Fibroblast of skin of back (primary cell): ENCODE data around the gene GSAP.
A peak's percentile ranks its signal among the peaks of the same experiment; 100 is the strongest.

Experiments
- DNase-seq: peaks from one replicate; pipeline ENCODE4 v3.0.0-alpha.2; 2013

Gene GSAP

GRCh38 chr7:77434570-77435275 is 18.6 kb upstream of the GSAP start:
- peak; percentile 60 for DNase-seq

GRCh38 chr7:77433901-77434300 is 17.8 kb upstream of the GSAP start:
- no peak for DNase-seq

DNA sequence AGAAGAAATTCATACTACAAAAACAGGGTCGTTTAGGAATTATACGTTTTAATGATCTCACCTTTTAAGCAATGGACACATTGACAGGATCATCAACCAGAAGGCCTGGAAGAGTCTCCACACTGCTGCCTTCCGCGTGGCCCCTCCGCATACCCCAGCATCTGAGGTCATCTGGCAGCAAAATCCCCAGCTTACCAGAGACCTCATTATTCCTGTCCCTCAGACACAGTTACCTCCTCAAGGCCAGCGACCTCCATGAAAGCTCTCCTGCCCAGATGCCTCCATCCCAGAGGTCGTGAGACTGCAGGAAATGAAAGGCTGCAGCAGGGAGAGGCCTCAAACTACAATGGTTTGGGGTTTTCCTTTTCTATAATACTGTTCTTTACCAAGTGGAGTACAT is 14.8 kb upstream of the GSAP start:
- no peak for DNase-seq

DNA sequence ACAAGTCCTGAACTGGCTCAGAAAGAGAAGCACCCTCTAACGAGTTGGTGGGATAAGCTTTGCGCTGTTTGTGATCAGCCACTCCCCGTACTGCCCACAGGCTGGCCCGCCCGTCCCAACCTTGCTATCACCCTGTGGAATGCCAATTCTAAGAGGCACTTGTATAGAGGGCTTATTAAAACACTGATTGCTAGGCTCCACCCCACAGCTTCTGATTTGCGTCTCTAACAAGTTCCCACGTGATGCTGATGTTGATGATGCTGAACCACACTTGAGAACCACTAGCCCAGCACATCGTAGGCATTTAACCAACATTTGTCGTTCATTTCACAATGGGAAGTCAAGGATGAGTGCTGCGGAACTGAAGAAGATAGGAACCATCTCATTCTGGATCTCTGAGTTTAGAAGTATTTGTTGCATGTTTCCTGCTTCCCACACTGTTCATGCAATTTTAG is 12.7 kb upstream of the GSAP start:
- no peak for DNase-seq

GRCh38 chr7:77427996-77428603 is 12.0 kb upstream of the GSAP start:
- DNase-seq: peak; percentile 75

DNA sequence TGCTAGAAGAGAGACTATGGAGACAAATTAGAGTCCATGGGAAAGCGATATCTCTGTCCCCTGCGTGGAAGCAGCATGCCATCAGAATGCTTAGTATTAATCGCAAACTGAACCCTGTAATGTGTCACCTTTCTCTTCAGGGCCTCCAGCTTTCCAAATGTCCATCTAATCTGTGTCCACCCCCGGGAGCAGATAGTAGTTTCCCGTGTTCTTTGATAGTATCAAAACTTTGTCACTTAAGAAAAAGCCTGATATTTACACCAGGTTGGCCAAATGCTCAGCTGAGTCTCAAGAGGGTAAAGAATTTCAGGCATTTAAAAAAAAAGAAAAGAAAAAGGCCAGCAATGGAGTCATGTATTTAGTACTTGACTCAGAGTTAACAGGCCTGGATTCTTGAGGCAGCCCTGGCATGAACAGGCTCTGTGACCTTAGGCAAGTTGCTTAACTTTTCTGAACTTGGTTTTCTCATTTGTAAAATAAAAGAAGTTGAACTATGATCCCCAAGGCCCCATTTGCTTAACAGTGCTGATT is 10.4 kb upstream of the GSAP start:
- DNase-seq: peak; percentile 67

GRCh38 chr7:77426052-77426404 is 9.9 kb upstream of the GSAP start:
- DNase-seq: no peak

DNA sequence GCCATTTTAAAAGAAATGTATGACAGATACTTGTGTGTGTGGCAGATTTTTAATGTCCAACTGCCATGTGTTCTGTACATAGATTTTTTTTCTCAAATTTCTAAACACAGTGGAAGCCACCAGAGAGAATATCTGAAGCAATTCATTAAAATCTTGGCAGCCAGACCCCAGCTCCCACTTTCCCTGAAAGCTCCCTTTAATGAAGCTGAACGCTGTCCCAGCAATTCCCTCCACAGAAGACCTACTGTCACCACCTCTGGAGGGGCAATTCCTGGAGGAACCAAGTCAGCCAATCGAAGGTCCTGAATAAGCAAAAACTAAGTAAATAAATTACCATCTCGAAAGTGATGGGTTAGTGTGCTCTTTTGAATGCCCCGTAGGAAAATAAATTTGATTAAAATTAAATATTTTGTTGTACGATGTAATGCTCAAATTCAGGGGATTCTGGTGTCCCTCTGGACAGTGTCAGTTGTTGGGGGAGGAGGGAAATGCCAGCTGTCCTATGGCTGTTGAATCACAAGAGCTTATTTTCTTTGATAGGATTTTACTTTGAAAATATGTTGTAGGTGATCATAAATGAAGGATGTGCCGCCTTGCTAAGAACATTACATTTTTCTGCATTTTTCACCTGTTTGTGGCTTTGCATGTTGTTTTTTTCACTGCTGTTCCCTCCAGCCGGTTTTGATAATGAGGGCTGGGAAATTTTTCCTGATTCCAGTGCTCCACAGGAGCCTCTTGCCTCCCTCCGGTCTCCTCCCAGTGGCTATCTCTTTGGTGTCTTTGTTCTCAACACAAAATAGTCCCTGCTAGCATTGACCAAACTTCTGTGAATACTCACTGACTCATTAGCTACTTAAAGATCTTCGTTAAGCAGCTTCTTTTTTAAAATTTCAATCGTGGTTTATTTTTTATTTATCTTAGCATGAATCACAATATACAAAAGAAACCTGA is 9.2 kb upstream of the GSAP start:
- DNase-seq: peak; percentile 72

- no peak for DNase-seq
These were observed 6.4 kb upstream of the GSAP start for GRCh38 chr7:77422500-77422899.

GRCh38 chr7:77420986-77421672 is 5.0 kb upstream of the GSAP start:
- no peak for DNase-seq

GRCh38 chr7:77420438-77420837 is 4.3 kb upstream of the GSAP start:
- DNase-seq: no peak

GRCh38 chr7:77419102-77419501 is 3.0 kb upstream of the GSAP start:
- DNase-seq: no peak

GRCh38 chr7:77417801-77418200 is 1.7 kb upstream of the GSAP start:
- no peak for DNase-seq

DNA sequence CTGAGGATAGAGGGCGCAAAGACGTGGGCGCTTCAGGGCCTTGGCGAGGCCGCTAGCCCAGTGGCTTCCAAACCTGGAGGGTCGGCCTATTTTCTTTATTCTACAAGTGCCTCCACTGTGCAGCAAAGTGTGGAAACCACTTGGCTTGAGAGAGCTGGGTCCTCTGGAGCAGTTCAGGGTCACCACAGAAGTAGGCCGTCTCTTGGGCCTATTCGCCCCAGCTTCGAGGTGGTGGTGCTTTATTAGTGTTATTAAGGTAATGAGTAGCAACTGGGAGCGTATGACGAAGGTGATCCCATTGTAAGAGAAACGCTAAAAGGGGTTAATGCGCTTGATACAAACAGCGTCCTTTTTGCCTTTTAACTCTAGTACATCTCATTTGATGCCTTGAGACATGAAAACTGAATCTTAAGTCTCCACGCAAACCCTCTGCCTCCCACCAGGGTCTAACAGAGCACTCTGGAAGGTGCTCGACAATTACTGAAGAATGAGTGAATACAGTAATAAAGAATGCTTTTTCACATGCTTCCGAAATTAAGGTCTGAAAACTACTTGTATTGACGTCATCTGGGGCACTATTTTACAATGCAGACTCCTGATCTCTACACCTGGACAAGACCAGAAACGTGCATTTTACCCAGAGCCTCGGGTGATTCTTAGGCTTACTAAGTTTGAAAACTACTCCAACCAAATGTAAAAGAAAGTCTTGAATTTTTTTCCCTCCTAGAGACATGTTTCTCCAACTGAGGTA is 647 bp upstream of the GSAP start:
- DNase-seq: no peak

GRCh38 chr7:77415476-77415822 is 700 bp downstream of the GSAP start:
- DNase-seq: no peak

DNA sequence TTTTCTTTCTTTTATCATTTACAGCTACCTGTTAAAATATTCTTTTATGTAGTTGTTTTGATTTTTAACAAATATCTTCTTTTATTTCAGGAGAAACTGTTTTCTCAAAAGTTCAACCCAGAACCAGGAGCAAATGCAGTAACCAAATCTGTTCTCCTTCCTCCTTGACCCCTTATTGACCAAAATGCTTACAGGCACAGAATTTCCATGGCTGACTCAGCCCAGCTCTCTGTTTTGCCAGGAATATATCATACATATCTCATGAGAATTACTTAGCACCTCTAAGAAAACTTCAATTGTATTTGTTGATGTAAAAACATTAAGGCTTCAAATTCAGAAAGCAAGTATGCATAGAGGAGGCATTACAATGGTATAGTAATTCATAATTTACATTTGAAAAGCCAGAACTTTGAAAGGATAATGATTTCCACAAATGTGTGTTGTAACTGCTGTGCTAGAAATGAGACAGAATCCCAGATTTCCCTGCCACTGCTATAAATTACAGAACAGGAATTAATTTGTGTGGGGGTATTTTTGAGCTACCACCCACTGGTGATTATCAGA is 2.2 kb downstream of the GSAP start:
- no peak for DNase-seq

DNA sequence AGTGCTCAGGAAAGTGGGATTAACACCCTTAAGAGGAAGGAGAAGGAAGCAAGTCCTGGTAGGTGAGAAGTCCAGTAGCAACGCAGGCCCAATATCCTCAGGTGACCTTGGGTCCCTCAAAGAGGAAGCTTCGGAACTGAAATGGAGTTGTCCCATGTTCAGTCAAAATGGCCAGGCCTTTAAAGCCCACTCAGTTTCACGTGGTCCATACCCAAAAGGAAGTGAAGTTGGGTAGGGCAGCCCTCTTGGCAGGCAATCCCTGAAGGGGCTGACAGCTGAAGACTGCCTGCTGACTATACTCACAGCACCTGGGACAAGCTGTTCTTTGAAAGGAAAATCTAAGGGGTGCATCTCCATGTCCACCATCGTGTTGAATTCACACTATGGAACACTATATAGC is 3.0 kb downstream of the GSAP start:
- no peak for DNase-seq

DNA sequence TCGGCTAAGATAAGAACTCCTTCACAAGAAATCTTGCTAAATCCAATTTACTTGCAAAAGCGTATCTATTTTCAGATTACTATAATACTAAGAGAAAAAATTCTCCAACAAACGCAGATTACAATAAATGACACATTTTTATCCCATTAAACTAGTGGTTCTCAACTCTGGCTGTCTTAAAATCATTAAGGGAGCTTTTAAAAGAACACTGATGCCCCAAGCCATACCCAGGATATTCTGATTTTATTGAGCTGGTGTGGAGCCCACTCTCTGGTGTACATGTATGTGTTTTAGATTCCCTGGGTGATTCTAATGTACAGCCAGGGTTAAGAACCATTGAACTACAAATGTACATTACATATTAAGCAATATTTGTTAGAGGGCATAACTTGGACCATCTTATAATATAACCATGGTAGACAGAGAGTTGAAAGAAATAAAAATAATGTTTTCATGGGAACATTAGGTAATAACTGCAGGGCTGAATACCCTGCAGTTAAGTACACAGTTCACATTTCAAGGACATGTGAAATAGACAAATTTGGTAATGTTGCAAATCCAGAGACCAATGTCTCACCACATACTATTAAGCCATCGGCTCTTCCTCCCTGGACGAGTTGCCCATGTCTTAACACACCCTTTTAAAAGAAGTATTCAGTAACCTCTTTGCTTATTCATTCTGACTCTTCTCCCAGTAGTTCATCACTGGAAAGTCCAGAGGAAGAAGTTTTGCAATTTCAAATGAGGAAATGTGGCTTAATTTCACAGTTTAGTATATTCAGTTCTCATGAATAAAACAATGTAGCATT is 6.2 kb downstream of the GSAP start:
- peak; percentile 29 for DNase-seq

GRCh38 chr7:77409005-77409738 is 7.0 kb downstream of the GSAP start:
- DNase-seq: peak; percentile 53

- DNase-seq: no peak
These were observed 8.2 kb downstream of the GSAP start for GRCh38 chr7:77407906-77408305.
